Gastrocnemius medialis (tissue), 4 donors: Measurements from ENCODE around the gene CLMP. TPM values are rescaled to one million over a fixed set of nuclear protein-coding genes. Genes with fewer than 3 reads are reported as not detected.

Source experiments
- ATAC-seq, 2 donors: fragments of 150-250 bp; one replicate each; pipeline ENCODE4 v1.9.1; 2016
- DNase-seq, 2 donors: peaks; one replicate each; pipeline ENCODE4 v3.0.0-alpha.2; 2019
- H3K27ac ChIP-seq, 4 donors: fragments of 200-600 bp; sonication (generic); 1 replicate in 1 of 4; 2 replicates in 3 of 4; pipeline ENCODE4 v1.5.1; 2016 to 2018; ENCODE audit warnings: mild to moderate bottlenecking in 2 of 4, moderate library complexity in 1 of 4
- H3K27me3 ChIP-seq, 3 donors: fragments of 200-600 bp; sonication (generic) in 2 of 3; 1 replicate in 1 of 3; 2 replicates in 2 of 3; pipeline versions ENCODE4 v1.5.1 to v1.6.0; 2016 to 2019; ENCODE audit warnings: mild to moderate bottlenecking in 1 of 3, moderate library complexity in 1 of 3
- H3K36me3 ChIP-seq, 2 donors: fragments of 200-600 bp; sonication (generic) in 1 of 2; one replicate each; pipeline ENCODE4 v1.5.1; 2017 to 2018
- H3K4me1 ChIP-seq, 2 donors: fragments of 200-600 bp; sonication (generic) in 1 of 2; one replicate each; pipeline ENCODE4 v1.5.1; 2016 to 2017; ENCODE audit warnings: mild to moderate bottlenecking in 2 of 2
- H3K4me3 ChIP-seq, 4 donors: fragments of 200-600 bp; sonication (generic) in 3 of 4; 1 replicate in 1 of 4; 2 replicates in 3 of 4; pipeline ENCODE4 v1.5.1; 2016 to 2019; ENCODE audit warnings: mild to moderate bottlenecking in 2 of 4
- H3K9me3 ChIP-seq, 3 donors: fragments of 200-600 bp; sonication (generic) in 2 of 3; 1 replicate in 1 of 3; 2 replicates in 2 of 3; pipeline ENCODE4 v1.5.1; 2016 to 2019
- POLR2A ChIP-seq, 2 donors: fragments of 450-650 bp; IDR thresholded peaks; one replicate each; pipeline ENCODE4 v1.6.1; 2017; ENCODE audit warnings: antibody characterized with exemption in 2 of 2, mild to moderate bottlenecking in 2 of 2, moderate library complexity in 2 of 2
- in situ Hi-C, 4 donors: fragments of 200-750 bp; cut with MboI; loops; one replicate each; pipeline versions ENCODE4 v1.15.0 to v1.8.0; 2017; ENCODE audit warnings: low sequenced_read_pairs in 4 of 4
- intact Hi-C: fragments of 100-400 bp; cut with DNase I; formaldehyde crosslinking; loops from one replicate; pipeline ENCODE4 v1.15.1; 2023; ENCODE audit warnings: low total_unique reads
- total RNA-seq, 4 donors: library from RNA; depleted of rRNA; stranded (reverse); fragments of >200 nt; gene quantifications; one replicate each; pipeline versions ENCODE4 v1.1.0 to v1.2.3, GENCODE V29; 2016
- TF ChIP-seq, protein P1 (sequence below), 5 experiments: fragments of 450-650 bp in 3 of 5; fragments of 200-600 bp in 2 of 5; sonication (generic) in 2 of 5; IDR thresholded peaks in 4 of 5; conservative IDR thresholded peaks in 1 of 5; 1 replicate in 4 of 5; 2 replicates in 1 of 5; pipeline ENCODE4 v1.5.1; 2016 to 2019; ENCODE audit warnings: antibody characterized with exemption in 5 of 5, mild to moderate bottlenecking in 3 of 5, moderate library complexity in 3 of 5

CLMP gene
- total RNA-seq, 4 donors from 2014 or later: 2.3 to 12.5 (median 4.4) TPM

DNA sequence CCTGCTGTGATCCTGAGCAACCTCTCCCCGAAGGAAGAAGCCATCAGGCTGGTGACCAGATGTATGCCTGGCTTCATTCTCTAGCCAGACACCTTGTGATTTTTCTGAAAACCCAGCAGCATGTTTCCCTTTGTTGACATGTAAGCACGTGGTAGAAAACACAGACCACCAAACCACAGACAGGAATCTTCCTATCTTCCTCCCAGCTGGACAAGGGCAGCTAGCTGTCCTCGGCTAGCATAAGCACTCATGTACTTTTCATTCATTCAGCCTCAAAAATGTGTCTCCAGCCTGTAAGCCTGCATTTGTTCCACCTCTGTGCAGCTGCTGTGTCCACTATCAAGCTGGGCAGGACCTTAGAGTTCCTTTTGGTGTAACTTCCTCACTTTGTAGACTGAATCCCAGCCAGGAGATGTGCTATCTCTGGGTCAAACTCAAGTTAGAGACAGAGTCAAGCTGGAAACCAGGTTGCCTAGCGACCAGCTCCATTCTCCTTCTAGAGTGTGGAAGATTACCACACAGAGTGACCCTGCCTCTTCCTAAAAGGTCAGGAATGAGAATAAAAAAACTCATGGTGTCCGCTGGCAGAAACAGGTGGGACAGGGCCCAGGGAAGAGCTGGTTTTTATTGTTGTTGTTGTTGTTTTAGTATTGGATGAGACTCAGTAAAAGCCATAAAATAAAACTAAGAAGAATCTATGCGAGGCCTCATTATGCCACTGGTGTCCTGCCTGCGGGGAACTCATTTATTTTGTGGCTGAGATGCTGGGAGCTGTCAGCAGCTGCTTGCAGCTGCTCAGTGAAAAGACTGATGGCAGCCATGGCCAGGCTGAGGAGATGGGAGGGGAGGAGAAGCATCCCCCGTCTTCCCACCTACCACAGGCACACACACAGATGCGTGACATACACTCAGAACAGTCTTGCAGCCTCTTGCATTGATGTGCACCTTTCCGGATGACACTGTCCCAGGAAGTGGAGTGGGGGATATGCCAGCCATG, 7.4 kb upstream of the CLMP start:
- intact Hi-C loops (no loop called here), in situ Hi-C loops (no loop called here)
- H3K27ac ChIP-seq: no peak overlapping the region
- H3K27me3 ChIP-seq: peaks cover 0 to 19% (median 7%) of the 10 kb centered on the region in 3 donors
- H3K36me3 ChIP-seq: no peaks in the 10 kb centered on the region
- DNase-seq: no peak
- no peak for TF ChIP-seq POLR2A (IDR thresholded peaks at IDR 0.05)
- H3K4me1 ChIP-seq: no peaks in the 10 kb centered on the region
- H3K4me3 ChIP-seq: no peak overlapping the region
- ATAC-seq: peak; percentile 44 to 56
- H3K9me3 ChIP-seq: no peaks in the 10 kb centered on the region

DNA sequence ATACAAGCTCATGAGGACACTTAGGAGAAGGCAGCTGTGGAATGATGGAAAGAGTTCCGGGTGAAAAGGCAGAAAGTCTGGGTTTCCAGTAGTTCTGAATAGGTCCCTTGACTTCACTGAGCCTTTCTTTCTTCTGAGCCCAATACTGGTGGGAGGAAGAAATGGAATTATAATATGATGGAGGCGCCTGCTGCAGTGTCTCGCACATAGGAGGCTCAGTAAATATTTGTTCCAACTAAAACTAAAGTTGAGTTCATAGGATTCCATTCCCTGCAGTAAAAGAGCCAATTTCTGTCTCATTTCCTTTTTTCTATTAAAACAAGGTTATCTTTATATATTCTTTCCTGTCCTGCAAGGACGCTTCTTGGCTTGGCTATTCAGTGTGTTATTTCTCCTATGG, 5.2 kb upstream of the CLMP start:
- no peak overlapping the region for H3K27ac ChIP-seq
- H3K4me3 ChIP-seq: no peak overlapping the region
- DNase-seq (no peak), ATAC-seq (no peak)
- no peaks in the 10 kb centered on the region for H3K36me3 ChIP-seq
- peaks cover 15 to 33% (median 23%) of the 10 kb centered on the region in 3 donors for H3K27me3 ChIP-seq
- peaks cover 0 to 7% of the 10 kb centered on the region in 2 donors for H3K4me1 ChIP-seq
- in situ Hi-C loops: no loop called here
- TF ChIP-seq POLR2A (IDR thresholded peaks at IDR 0.05): no peak
- TF ChIP-seq, protein P1, sequence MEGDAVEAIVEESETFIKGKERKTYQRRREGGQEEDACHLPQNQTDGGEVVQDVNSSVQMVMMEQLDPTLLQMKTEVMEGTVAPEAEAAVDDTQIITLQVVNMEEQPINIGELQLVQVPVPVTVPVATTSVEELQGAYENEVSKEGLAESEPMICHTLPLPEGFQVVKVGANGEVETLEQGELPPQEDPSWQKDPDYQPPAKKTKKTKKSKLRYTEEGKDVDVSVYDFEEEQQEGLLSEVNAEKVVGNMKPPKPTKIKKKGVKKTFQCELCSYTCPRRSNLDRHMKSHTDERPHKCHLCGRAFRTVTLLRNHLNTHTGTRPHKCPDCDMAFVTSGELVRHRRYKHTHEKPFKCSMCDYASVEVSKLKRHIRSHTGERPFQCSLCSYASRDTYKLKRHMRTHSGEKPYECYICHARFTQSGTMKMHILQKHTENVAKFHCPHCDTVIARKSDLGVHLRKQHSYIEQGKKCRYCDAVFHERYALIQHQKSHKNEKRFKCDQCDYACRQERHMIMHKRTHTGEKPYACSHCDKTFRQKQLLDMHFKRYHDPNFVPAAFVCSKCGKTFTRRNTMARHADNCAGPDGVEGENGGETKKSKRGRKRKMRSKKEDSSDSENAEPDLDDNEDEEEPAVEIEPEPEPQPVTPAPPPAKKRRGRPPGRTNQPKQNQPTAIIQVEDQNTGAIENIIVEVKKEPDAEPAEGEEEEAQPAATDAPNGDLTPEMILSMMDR (IDR thresholded peaks at IDR 0.05 in 4 of 5, conservative IDR thresholded peaks at IDR 0.05 in 1 of 5): no peak
- H3K9me3 ChIP-seq: no peaks in the 10 kb centered on the region
- intact Hi-C loops: no loop called here

DNA sequence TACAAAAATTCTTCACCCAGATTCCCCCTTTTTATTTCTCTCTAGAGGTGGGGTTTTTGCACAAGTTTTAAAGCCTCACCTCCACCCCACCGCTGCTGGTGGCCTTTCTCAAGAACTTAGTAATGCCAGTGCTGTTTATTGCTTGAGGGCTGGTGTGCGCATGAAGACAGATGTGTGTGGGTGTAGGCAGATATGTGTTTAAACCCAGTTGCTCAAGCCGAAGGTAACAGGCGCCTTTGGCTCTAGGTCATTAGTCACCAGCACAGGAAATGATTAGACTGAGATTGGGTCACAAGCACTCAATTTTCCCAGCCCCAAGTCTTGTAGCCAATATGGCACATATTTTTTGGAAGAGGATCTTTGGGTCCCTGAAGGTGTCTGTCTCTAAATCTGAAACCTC, 2.7 kb upstream of the CLMP start:
- in situ Hi-C loops (no loop called here), intact Hi-C loops (loop anchor here (10.0 kb wide), 1 partner anchor 63 kb away; no protein-coding TSS in a partner anchor)
- ATAC-seq (no peak), DNase-seq (no peak)
- Histone ChIP-seq H3K27ac (no peak overlapping the region), H3K4me3 (no peak overlapping the region), H3K4me1 (peaks cover 0 to 9% of the 10 kb centered on the region in 2 donors), H3K27me3 (peaks cover 38 to 48% (median 40%) of the 10 kb centered on the region in 3 donors), H3K36me3 (no peaks in the 10 kb centered on the region), H3K9me3 (no peaks in the 10 kb centered on the region)
- TF ChIP-seq POLR2A (IDR thresholded peaks at IDR 0.05): no peak
- TF ChIP-seq, protein P1 (IDR thresholded peaks at IDR 0.05 in 4 of 5, conservative IDR thresholded peaks at IDR 0.05 in 1 of 5): no peak

DNA sequence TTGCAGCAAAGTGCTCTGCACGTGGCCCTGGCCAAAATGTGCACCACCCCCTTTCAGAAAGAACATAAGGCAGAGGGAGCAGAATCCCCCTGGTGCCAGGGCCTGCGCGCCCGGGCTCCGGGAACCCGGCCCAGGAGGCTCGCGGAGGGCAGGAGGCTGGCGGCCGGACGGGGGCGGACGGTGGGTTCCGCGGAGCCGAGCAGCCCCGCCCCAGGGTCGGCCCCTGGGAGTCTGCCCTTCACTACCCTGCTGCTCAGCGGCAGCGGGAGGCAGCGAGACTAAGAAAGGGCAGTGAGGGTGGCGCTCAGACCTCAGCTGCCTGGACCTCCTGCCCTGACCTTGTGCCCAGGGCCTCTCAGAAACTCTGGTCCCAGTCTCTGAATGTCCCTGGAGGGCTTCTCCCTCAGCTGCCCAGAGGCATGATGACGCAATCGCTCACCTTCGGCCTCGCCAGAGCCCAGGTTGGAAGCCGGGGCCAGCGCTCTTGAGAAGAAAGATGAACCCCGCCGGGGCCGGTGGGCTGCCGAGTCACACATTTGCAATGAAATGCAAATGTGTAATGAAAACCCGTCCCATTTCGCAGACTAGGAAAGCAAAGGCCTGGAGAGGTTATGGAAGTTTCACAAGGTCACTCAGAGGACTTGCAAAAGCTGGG, 1.1 kb upstream of the CLMP start:
- peaks cover 0 to 9% of the 10 kb centered on the region in 2 donors for H3K4me1 ChIP-seq
- TF ChIP-seq, protein P1 (IDR thresholded peaks at IDR 0.05 in 4 of 5, conservative IDR thresholded peaks at IDR 0.05 in 1 of 5): no peak
- TF ChIP-seq POLR2A (IDR thresholded peaks at IDR 0.05): no peak
- H3K27ac ChIP-seq: no peak overlapping the region
- H3K36me3 ChIP-seq: no peaks in the 10 kb centered on the region
- peak overlapping the region in 2 of 4 donors; percentile 42 to 46 for H3K4me3 ChIP-seq
- DNase-seq: no peak
- H3K27me3 ChIP-seq: peaks cover 41 to 60% (median 46%) of the 10 kb centered on the region in 3 donors
- no peak for ATAC-seq
- in situ Hi-C loops (no loop called here), intact Hi-C loops (loop anchor here (10.0 kb wide), 1 partner anchor 61 kb away; no protein-coding TSS in a partner anchor)
- no peaks in the 10 kb centered on the region for H3K9me3 ChIP-seq
